ENCODE results near the gene ABCC4.
"Not testable (repeated sequence)": the region's sequence is repeated elsewhere in the genome, so short reads cannot be mapped to it uniquely, and the experiment has no call there.

DNA sequence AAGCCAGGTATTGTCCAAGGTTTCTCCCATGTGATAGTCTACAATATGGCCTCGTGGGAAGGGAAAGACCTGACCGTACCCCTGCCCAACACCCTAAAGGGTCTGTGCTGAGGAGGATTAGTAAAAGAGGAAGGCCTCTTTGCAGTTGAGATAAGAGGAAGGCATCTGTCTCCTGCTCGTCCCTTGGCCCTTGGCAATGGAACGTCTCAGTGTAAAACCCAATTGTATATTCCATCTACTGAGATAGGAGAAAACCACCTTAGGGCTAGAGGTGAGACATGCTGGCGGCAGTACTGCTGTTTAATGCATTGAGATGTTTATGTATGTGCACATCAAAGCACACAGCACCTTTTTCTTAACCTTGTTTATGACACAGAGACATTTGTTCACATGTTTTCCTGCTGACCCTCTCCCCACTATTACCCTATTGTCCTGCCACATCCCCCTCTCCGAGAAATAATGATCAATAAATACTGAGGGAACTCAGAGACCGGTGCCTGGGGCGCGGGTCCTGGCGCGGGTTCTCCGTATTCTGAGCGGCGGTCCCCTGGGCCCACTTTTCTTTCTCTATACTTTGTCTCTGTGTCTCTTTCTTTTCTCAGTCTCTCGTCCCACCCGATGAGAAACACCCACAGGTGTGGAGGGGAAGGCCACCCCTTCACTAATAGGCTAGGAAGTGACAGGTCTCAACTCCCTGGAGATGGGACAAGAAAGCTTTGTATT, 32.7 kb downstream of the ABCC4 start:
- TF ChIP-seq, protein P1, sequence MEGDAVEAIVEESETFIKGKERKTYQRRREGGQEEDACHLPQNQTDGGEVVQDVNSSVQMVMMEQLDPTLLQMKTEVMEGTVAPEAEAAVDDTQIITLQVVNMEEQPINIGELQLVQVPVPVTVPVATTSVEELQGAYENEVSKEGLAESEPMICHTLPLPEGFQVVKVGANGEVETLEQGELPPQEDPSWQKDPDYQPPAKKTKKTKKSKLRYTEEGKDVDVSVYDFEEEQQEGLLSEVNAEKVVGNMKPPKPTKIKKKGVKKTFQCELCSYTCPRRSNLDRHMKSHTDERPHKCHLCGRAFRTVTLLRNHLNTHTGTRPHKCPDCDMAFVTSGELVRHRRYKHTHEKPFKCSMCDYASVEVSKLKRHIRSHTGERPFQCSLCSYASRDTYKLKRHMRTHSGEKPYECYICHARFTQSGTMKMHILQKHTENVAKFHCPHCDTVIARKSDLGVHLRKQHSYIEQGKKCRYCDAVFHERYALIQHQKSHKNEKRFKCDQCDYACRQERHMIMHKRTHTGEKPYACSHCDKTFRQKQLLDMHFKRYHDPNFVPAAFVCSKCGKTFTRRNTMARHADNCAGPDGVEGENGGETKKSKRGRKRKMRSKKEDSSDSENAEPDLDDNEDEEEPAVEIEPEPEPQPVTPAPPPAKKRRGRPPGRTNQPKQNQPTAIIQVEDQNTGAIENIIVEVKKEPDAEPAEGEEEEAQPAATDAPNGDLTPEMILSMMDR (IDR thresholded peaks at IDR 0.05 in 8 of 11, conservative IDR thresholded peaks at IDR 0.05 in 3 of 11) = not testable (repeated sequence)
- TF ChIP-seq POLR2A (IDR thresholded peaks at IDR 0.05) = not testable (repeated sequence)

Data from spleen (tissue), 7 donors.